HL-60 (cell line): Measurements from ENCODE around the gene DSE.
A peak's percentile ranks its signal among the peaks of the same experiment; 100 is the strongest.

ENCODE experiments used
- DNase-seq, 2 experiments: peaks; one replicate each; pipeline ENCODE4 v3.0.0-alpha.2; 2010 to 2020; ENCODE audit warnings: low read depth in 1 of 2, low spot score in 1 of 2
- H3K27ac ChIP-seq: fragments of 250-450 bp; sonication (Bioruptor Pico); replicated peaks from 2 replicates; pipeline ENCODE4 v1.5.1; 2020; ENCODE audit warnings: mild to moderate bottlenecking, moderate library complexity
- H3K27me3 ChIP-seq: fragments of 250-450 bp; sonication (Bioruptor Pico); 2 replicates; pipeline ENCODE4 v1.5.1; 2021; ENCODE audit warnings: mild to moderate bottlenecking, moderate library complexity; ENCODE audit not compliant: insufficient read depth, poor library complexity, severe bottlenecking
- H3K4me3 ChIP-seq: replicated peaks from 2 replicates; pipeline ENCODE4 v1.5.1; 2011; ENCODE audit warnings: mild to moderate bottlenecking, control low read depth, low read length; ENCODE audit not compliant: insufficient read depth
- CTCF ChIP-seq: IDR thresholded peaks from one replicate; pipeline ENCODE4 v1.5.1; 2011; ENCODE audit warnings: low read length, control low read depth, inconsistent platforms; ENCODE audit not compliant: insufficient read depth
- GABPA ChIP-seq: IDR thresholded peaks from 2 replicates; pipeline ENCODE4 v1.6.1; 2012; ENCODE audit warnings: low read depth
- POLR2AphosphoS5 ChIP-seq: IDR thresholded peaks from 2 replicates; pipeline ENCODE4 v1.6.1; 2012; ENCODE audit warnings: low read depth
- REST ChIP-seq: IDR thresholded peaks from 2 replicates; pipeline ENCODE4 v1.6.1; 2012; ENCODE audit warnings: low read depth; ENCODE audit not compliant: insufficient replicate concordance
- SPI1 ChIP-seq: IDR thresholded peaks from 2 replicates; pipeline ENCODE4 v1.6.1; 2012; ENCODE audit warnings: low read depth, mild to moderate bottlenecking, borderline replicate concordance

DSE gene

GRCh38 chr6:116363759-116364158 is 7.0 kb upstream of the DSE start:
- peak; percentile 26 to 28 for DNase-seq
- no peak overlapping the region for H3K27ac ChIP-seq

GRCh38 chr6:116364321-116364720 is 6.4 kb upstream of the DSE start:
- Histone ChIP-seq H3K4me3 (no peak overlapping the region), H3K27ac (no peak overlapping the region), H3K27me3 (no peaks in the 10 kb centered on the region)
- TF ChIP-seq GABPA (no peak), SPI1 (no peak), POLR2AphosphoS5 (no peak), REST (no peak), CTCF (no peak)
- no peak for DNase-seq

More at GRCh38 chr6:116363759-116364158, 7.0 kb upstream of the DSE start:
- Histone ChIP-seq H3K27me3 (no peaks in the 10 kb centered on the region), H3K4me3 (no peak overlapping the region)
- TF ChIP-seq POLR2AphosphoS5 (no peak), SPI1 (peak; percentile 75; the same call in 1 of the 2 replicates)

GRCh38 chr6:116365743-116366142 is 5.0 kb upstream of the DSE start:
- no peak for TF ChIP-seq REST
- no peak for TF ChIP-seq POLR2AphosphoS5
- no peak for TF ChIP-seq SPI1
- no peak for TF ChIP-seq GABPA
- no peak for TF ChIP-seq CTCF
- DNase-seq = no peak
- Histone ChIP-seq H3K27ac (no peak overlapping the region), H3K27me3 (no peaks in the 10 kb centered on the region), H3K4me3 (no peak overlapping the region)

GRCh38 chr6:116366740-116367275 is 3.9 kb upstream of the DSE start:
- no peak for TF ChIP-seq GABPA
- no peak for TF ChIP-seq REST
- no peak for TF ChIP-seq CTCF
- H3K27ac ChIP-seq = no peak overlapping the region
- DNase-seq = no peak
- no peak overlapping the region for H3K4me3 ChIP-seq
- no peaks in the 10 kb centered on the region for H3K27me3 ChIP-seq
